ENCODE data around the gene FRAS1. TPM values are rescaled to one million over a fixed set of nuclear protein-coding genes. Genes with fewer than 3 reads are reported as not detected.

The FRAS1 gene
- total RNA-seq, 2 experiments from 2014 or later, result not detected

GRCh38 chr4:78534286-78534955, 477.3 kb downstream of the FRAS1 start:
- Histone ChIP-seq H3K9me3 (ENCODE audit: control insufficient read depth in 1 of 2, insufficient read depth in 1 of 2, low read length in 2 of 2) (no peaks in the 10 kb centered on the region), H3K27me3 (ENCODE audit: control insufficient read depth in 1 of 2, insufficient read depth in 2 of 2, low read length in 2 of 2) (peaks cover 0 to 2% of the 10 kb centered on the region in 2 experiments), H3K27ac (ENCODE audit: low read depth in 1 of 2, low read length in 2 of 2) (no peak overlapping the region), H3K36me3 (ENCODE audit: insufficient read depth, low read length) (no peaks in the 10 kb centered on the region), H3K4me1 (ENCODE audit: insufficient read depth, low read length) (no peaks in the 10 kb centered on the region), H3K4me3 (ENCODE audit: low read length) (no peak overlapping the region)
- intact Hi-C loops (cut with DNase I, micrococcal nuclease), result no loop called here
- peaks cover 4% of the 10 kb centered on the region for H3K27me3 Mint-ChIP-seq
- H3K4me1 Mint-ChIP-seq (ENCODE audit: low read depth), result no peaks in the 10 kb centered on the region
- no peak overlapping the region for H3K27ac Mint-ChIP-seq
- DNase-seq, result no peak
- no peak for TF ChIP-seq CTCF (IDR thresholded peaks at IDR 0.05)
- no peak overlapping the region for H3K4me3 Mint-ChIP-seq
- H3K36me3 Mint-ChIP-seq (ENCODE audit: low read depth), result no peaks in the 10 kb centered on the region
- ChIA-PET CTCF (interaction anchor here (0.8 kb wide), 1 partner anchor 11 kb away, joined by 3 read pairs; no protein-coding TSS in a partner anchor), POLR2A (no interaction called here)
- H3K9me3 Mint-ChIP-seq, result no peaks in the 10 kb centered on the region
- ATAC-seq (ENCODE audit: poor library complexity), result no peak

GRCh38 chr4:78542373-78542772, 485.2 kb downstream of the FRAS1 start:
- intact Hi-C loops (cut with DNase I, micrococcal nuclease), result no loop called here
- ATAC-seq (ENCODE audit: poor library complexity) (no peak), DNase-seq (no peak)
- H3K36me3 Mint-ChIP-seq (ENCODE audit: low read depth), result no peaks in the 10 kb centered on the region
- POLR2A ChIA-PET, result no interaction called here
- no peak for TF ChIP-seq CTCF (IDR thresholded peaks at IDR 0.05)
- Histone ChIP-seq H3K9me3 (ENCODE audit: control insufficient read depth in 1 of 2, insufficient read depth in 1 of 2, low read length in 2 of 2) (peaks cover 0 to 3% of the 10 kb centered on the region in 2 experiments), H3K4me1 (ENCODE audit: insufficient read depth, low read length) (no peaks in the 10 kb centered on the region), H3K27me3 (ENCODE audit: control insufficient read depth in 1 of 2, insufficient read depth in 2 of 2, low read length in 2 of 2) (peaks cover 0 to 4% of the 10 kb centered on the region in 2 experiments), H3K36me3 (ENCODE audit: insufficient read depth, low read length) (no peaks in the 10 kb centered on the region), H3K4me3 (ENCODE audit: low read length) (no peak overlapping the region), H3K27ac (ENCODE audit: low read depth in 1 of 2, low read length in 2 of 2) (no peak overlapping the region)
- H3K4me3 Mint-ChIP-seq, result no peak overlapping the region
- H3K27ac Mint-ChIP-seq, result no peak overlapping the region
- CTCF ChIA-PET, result no interaction called here
- peaks cover 11% of the 10 kb centered on the region for H3K27me3 Mint-ChIP-seq
- H3K4me1 Mint-ChIP-seq (ENCODE audit: low read depth), result no peaks in the 10 kb centered on the region
- no peaks in the 10 kb centered on the region for H3K9me3 Mint-ChIP-seq

- Histone ChIP-seq H3K27ac (ENCODE audit: low read depth in 1 of 2, low read length in 2 of 2) (no peak overlapping the region), H3K36me3 (ENCODE audit: insufficient read depth, low read length) (no peaks in the 10 kb centered on the region), H3K4me1 (ENCODE audit: insufficient read depth, low read length) (no peaks in the 10 kb centered on the region), H3K27me3 (ENCODE audit: control insufficient read depth in 1 of 2, insufficient read depth in 2 of 2, low read length in 2 of 2) (peaks cover 0 to 4% of the 10 kb centered on the region in 2 experiments), H3K4me3 (ENCODE audit: low read length) (no peak overlapping the region), H3K9me3 (ENCODE audit: control insufficient read depth in 1 of 2, insufficient read depth in 1 of 2, low read length in 2 of 2) (peaks cover 0 to 3% of the 10 kb centered on the region in 2 experiments)
- H3K27ac Mint-ChIP-seq, result no peak overlapping the region
- POLR2A ChIA-PET, result no interaction called here
- H3K9me3 Mint-ChIP-seq, result no peaks in the 10 kb centered on the region
- H3K4me1 Mint-ChIP-seq (ENCODE audit: low read depth), result no peaks in the 10 kb centered on the region
- peaks cover 7% of the 10 kb centered on the region for H3K27me3 Mint-ChIP-seq
- no peak overlapping the region for H3K4me3 Mint-ChIP-seq
- no peak for ATAC-seq (ENCODE audit: poor library complexity)
- no peak for TF ChIP-seq CTCF (IDR thresholded peaks at IDR 0.05)
- DNase-seq, result no peak
- no peaks in the 10 kb centered on the region for H3K36me3 Mint-ChIP-seq (ENCODE audit: low read depth)
- intact Hi-C loops (cut with DNase I, micrococcal nuclease), result no loop called here
- CTCF ChIA-PET, result no interaction called here
Measured at GRCh38 chr4:78543424-78544125, 486.5 kb downstream of the FRAS1 start.

Measured in CD4-positive, alpha-beta T cell (primary cell).